BE2C (cell line): ENCODE data around the gene CDH11.

Source experiments
- DNase-seq: peaks from one replicate; pipeline ENCODE4 v3.0.0-alpha.2; 2020
- H3K27me3 ChIP-seq: fragments of 250-450 bp; sonication (Bioruptor Pico); 2 replicates; pipeline ENCODE4 v1.5.1; 2020; ENCODE audit warnings: mild to moderate bottlenecking
- H3K36me3 ChIP-seq: fragments of 250-450 bp; sonication (Bioruptor Pico); 2 replicates; pipeline ENCODE4 v1.5.1; 2020; ENCODE audit warnings: mild to moderate bottlenecking
- H3K4me1 ChIP-seq: fragments of 250-450 bp; sonication (Bioruptor Pico); 2 replicates; pipeline ENCODE4 v1.5.1; 2020
- H3K4me3 ChIP-seq: 2 replicates; pipeline ENCODE4 v1.5.1; 2011; ENCODE audit warnings: low read depth, low read length
- H3K9me3 ChIP-seq: fragments of 250-450 bp; sonication (Bioruptor Pico); 2 replicates; pipeline ENCODE4 v1.5.1; 2020
- CTCF ChIP-seq: IDR thresholded peaks from 2 replicates; pipeline ENCODE4 v1.5.1; 2012; ENCODE audit warnings: mild to moderate bottlenecking, low read depth, low read length

The CDH11 gene

GRCh38 chr16:64990101-64990500 lies 131.8 kb downstream of the CDH11 start:
- no peaks in the 10 kb centered on the region for H3K4me1 ChIP-seq
- H3K36me3 ChIP-seq, result no peaks in the 10 kb centered on the region
- no peaks in the 10 kb centered on the region for H3K27me3 ChIP-seq
- H3K9me3 ChIP-seq, result no peaks in the 10 kb centered on the region
- no peak for DNase-seq
- H3K4me3 ChIP-seq, result no peak overlapping the region
- TF ChIP-seq CTCF, result no peak

- Histone ChIP-seq H3K36me3 (no peaks in the 10 kb centered on the region), H3K27me3 (no peaks in the 10 kb centered on the region)
Observed at GRCh38 chr16:64989050-64989449, 132.8 kb downstream of the CDH11 start.

GRCh38 chr16:64983963-64984362 lies 137.9 kb downstream of the CDH11 start:
- TF ChIP-seq CTCF, result peak; percentile 95
- no peaks in the 10 kb centered on the region for H3K27me3 ChIP-seq
- peak; percentile 79 for DNase-seq
- H3K4me1 ChIP-seq, result peaks cover 5% of the 10 kb centered on the region
- H3K36me3 ChIP-seq, result no peaks in the 10 kb centered on the region
- no peak overlapping the region for H3K4me3 ChIP-seq
- no peaks in the 10 kb centered on the region for H3K9me3 ChIP-seq

More at GRCh38 chr16:64989050-64989449, 132.8 kb downstream of the CDH11 start:
- no peaks in the 10 kb centered on the region for H3K9me3 ChIP-seq
- no peak for DNase-seq
- TF ChIP-seq CTCF, result no peak
- H3K4me1 ChIP-seq, result no peaks in the 10 kb centered on the region
- no peak overlapping the region for H3K4me3 ChIP-seq

GRCh38 chr16:64983231-64983630 lies 138.6 kb downstream of the CDH11 start:
- Histone ChIP-seq H3K36me3 (no peaks in the 10 kb centered on the region), H3K9me3 (no peaks in the 10 kb centered on the region), H3K27me3 (no peaks in the 10 kb centered on the region), H3K4me3 (no peak overlapping the region), H3K4me1 (peaks cover 5% of the 10 kb centered on the region)
- no peak for TF ChIP-seq CTCF
- DNase-seq, result no peak

- Histone ChIP-seq H3K27me3 (no peaks in the 10 kb centered on the region), H3K4me1 (peaks cover 5% of the 10 kb centered on the region), H3K36me3 (no peaks in the 10 kb centered on the region), H3K4me3 (no peak overlapping the region), H3K9me3 (no peaks in the 10 kb centered on the region)
- DNase-seq, result no peak
- TF ChIP-seq CTCF, result no peak
Observed at GRCh38 chr16:64982581-64982980, 139.3 kb downstream of the CDH11 start.

GRCh38 chr16:64981568-64982281 lies 140.1 kb downstream of the CDH11 start:
- DNase-seq, result no peak
- peaks cover 5% of the 10 kb centered on the region for H3K4me1 ChIP-seq
- H3K4me3 ChIP-seq, result no peak overlapping the region
- no peaks in the 10 kb centered on the region for H3K27me3 ChIP-seq
- H3K36me3 ChIP-seq, result no peaks in the 10 kb centered on the region
- no peak for TF ChIP-seq CTCF
- no peaks in the 10 kb centered on the region for H3K9me3 ChIP-seq
